BJ (cell line): ENCODE data around the gene RIMBP2. TPM values are rescaled to one million over a fixed set of nuclear protein-coding genes. Genes with fewer than 3 reads are reported as not detected.

ENCODE experiments used
- CTCF ChIA-PET: fragments of 350-600 bp; formaldehyde crosslinking; extraction: SDS; loops from one replicate; lab custom pipeline; 2021; ENCODE audit warnings: antibody characterized with exemption, inconsistent platforms; lab: Yijun Ruan, JAX
- POLR2A ChIA-PET: fragments of 300-600 bp; sonication (Branson Sonifier 250); formaldehyde crosslinking; extraction: SDS; loops from one replicate; lab custom pipeline; 2021; ENCODE audit warnings: antibody characterized with exemption; lab: Charles Lee
- DNase-seq: peaks from one replicate; pipeline ENCODE4 v3.0.0-alpha.2; 2011; ENCODE audit warnings: low read depth
- H3K27me3 ChIP-seq: 2 replicates; pipeline ENCODE4 v1.6.0; 2011; ENCODE audit warnings: low read length; ENCODE audit not compliant: control insufficient read depth, insufficient read depth
- H3K36me3 ChIP-seq: 2 replicates; pipeline ENCODE4 v1.5.1; 2011; ENCODE audit warnings: low read length; ENCODE audit not compliant: control insufficient read depth, insufficient read depth
- H3K4me3 ChIP-seq: 2 replicates; pipeline ENCODE4 v1.5.1; 2011; ENCODE audit warnings: low read depth, mild to moderate bottlenecking, control low read depth, low read length
- polyA plus RNA-seq: library from polyadenylated mRNA; depleted of rRNA; stranded (reverse); fragments of >200 nt; gene quantifications from 2 replicates; pipeline ENCODE4 v1.2.3, GENCODE V29; 2011
- TF ChIP-seq, protein P1 (sequence below): IDR thresholded peaks from 2 replicates; pipeline ENCODE4 v1.5.1; 2011; ENCODE audit warnings: low read depth, mild to moderate bottlenecking, control low read depth, inconsistent platforms, low read length, moderate library complexity; ENCODE audit not compliant: insufficient read depth

RIMBP2 gene
- polyA plus RNA-seq, 1 experiment, result 0.05 TPM

DNA sequence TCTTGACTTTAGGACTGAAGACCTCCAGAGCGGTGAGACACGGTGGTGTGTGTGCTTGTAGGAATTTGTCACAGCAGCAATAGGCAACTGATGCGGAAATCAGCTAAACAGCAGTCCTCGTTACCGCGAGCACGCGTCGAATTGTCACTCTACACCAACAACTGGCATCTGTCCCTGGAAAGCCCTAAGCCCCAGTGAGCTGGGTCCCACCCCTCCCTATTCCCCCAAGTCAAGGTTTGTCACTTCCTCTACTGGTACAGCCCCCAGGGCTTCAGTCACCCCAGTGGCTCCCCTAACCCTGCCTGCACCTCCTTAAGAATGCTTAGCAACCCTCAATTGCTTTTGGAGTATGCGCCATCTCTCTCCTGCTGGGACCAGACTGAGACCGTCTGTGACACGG, 204.8 kb downstream of the RIMBP2 start:
- ChIA-PET POLR2A (no interaction called here), CTCF (no interaction called here)
- TF ChIP-seq, protein P1, sequence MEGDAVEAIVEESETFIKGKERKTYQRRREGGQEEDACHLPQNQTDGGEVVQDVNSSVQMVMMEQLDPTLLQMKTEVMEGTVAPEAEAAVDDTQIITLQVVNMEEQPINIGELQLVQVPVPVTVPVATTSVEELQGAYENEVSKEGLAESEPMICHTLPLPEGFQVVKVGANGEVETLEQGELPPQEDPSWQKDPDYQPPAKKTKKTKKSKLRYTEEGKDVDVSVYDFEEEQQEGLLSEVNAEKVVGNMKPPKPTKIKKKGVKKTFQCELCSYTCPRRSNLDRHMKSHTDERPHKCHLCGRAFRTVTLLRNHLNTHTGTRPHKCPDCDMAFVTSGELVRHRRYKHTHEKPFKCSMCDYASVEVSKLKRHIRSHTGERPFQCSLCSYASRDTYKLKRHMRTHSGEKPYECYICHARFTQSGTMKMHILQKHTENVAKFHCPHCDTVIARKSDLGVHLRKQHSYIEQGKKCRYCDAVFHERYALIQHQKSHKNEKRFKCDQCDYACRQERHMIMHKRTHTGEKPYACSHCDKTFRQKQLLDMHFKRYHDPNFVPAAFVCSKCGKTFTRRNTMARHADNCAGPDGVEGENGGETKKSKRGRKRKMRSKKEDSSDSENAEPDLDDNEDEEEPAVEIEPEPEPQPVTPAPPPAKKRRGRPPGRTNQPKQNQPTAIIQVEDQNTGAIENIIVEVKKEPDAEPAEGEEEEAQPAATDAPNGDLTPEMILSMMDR, result no peak
- Histone ChIP-seq H3K36me3 (no peaks in the 10 kb centered on the region), H3K4me3 (no peak overlapping the region), H3K27me3 (no peaks in the 10 kb centered on the region)
- DNase-seq, result no peak

DNA sequence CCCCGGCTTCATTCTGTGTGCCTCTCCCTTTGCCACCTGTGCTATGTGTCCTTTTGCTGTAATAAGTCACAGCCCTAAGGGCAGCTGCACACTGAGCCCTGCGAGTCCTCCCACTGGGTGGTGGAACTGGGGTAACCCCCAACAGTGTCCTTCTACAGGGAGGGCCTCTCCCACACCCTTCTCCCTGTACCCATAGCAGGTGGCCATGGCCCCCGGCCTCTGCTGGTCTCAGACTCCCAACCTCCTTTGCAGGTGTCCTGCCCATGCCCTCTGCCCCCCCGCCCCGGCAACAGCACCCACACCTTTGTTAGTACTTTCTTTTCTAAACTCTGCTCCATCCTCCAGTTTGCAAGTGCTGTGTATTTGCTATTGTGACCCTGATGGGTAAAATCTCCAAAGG, 206.6 kb downstream of the RIMBP2 start:
- Histone ChIP-seq H3K27me3 (no peaks in the 10 kb centered on the region), H3K4me3 (no peak overlapping the region), H3K36me3 (no peaks in the 10 kb centered on the region)
- TF ChIP-seq, protein P1, result no peak
- DNase-seq, result no peak
- POLR2A ChIA-PET, result no interaction called here
- CTCF ChIA-PET, result no interaction called here

DNA sequence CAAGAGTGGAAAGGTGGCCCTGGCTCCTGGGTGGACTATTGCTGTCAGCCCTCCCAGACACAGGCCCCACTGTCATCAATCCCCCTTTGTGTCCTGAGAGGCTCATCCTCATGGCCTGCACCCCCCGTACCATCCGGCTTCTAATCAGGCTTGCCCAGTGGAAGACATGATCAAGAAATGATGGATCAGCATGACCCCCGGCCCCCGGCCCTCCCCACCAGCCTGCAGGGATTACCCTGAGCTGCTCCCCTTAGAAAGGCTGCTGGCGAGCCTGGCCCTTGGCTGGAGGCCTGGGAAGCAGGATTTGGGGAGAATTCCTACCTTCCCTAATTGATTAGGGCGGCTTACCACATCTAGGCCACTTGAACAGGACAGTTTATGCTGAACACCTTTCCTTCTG, 207.3 kb downstream of the RIMBP2 start:
- Histone ChIP-seq H3K27me3 (no peaks in the 10 kb centered on the region), H3K4me3 (no peak overlapping the region), H3K36me3 (no peaks in the 10 kb centered on the region)
- no peak for DNase-seq
- ChIA-PET POLR2A (no interaction called here), CTCF (no interaction called here)
- TF ChIP-seq, protein P1, result no peak

DNA sequence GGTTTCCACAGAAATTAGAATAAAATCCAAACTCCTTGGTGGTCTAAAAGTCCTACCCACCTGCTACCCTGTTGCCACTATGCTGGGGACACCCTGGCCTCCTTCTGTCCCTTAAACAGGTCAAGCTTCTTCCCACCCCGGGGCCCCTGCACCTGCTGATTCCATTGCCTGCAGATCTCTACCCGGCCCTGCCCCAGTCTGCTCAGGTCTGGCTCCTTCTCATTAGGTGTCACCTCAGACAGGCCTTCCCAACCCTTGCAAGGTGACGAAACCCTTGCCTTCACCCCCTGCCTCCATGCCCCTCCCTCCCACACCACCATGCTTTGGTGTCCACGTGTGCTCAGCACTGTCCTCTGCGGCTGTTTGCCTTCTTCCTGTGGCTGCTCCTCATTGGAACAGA, 207.8 kb downstream of the RIMBP2 start:
- DNase-seq, result no peak
- no peaks in the 10 kb centered on the region for H3K36me3 ChIP-seq
- no peak overlapping the region for H3K4me3 ChIP-seq
- CTCF ChIA-PET, result no interaction called here
- H3K27me3 ChIP-seq, result no peaks in the 10 kb centered on the region
- POLR2A ChIA-PET, result no interaction called here
- TF ChIP-seq, protein P1, result no peak

DNA sequence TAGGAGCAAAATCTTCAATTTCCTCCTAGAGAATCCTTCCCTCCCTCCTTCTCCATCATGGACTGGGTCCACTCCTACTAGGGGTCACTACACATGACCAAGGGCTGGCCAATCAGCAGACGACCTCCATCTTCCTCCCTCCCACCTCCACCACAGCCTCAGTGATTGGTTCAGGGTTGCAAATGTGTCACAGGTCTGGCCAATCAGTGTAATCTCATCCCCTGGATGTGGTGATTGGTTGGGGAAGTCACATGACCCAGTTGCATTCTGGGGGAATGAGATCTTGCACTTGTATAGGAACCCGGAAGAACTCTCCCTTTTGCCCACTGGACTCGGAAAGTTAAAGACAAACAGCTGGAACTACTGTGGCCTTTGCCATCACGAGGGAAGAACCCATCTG, 209.3 kb downstream of the RIMBP2 start:
- ChIA-PET CTCF (no interaction called here), POLR2A (no interaction called here)
- DNase-seq, result no peak
- H3K4me3 ChIP-seq, result no peak overlapping the region
- H3K27me3 ChIP-seq, result no peaks in the 10 kb centered on the region
- no peaks in the 10 kb centered on the region for H3K36me3 ChIP-seq
- TF ChIP-seq, protein P1, result no peak
